ENCODE measurements around the gene ATG7. TPM values are rescaled to one million over a fixed set of nuclear protein-coding genes. Genes with fewer than 3 reads are reported as not detected.
"Not testable (repeated sequence)": the region's sequence is repeated elsewhere in the genome, so short reads cannot be mapped to it uniquely, and the experiment has no call there.

ATG7 gene
- total RNA-seq, 2 donors from 2014 or later: 34.0 to 36.9 TPM

DNA sequence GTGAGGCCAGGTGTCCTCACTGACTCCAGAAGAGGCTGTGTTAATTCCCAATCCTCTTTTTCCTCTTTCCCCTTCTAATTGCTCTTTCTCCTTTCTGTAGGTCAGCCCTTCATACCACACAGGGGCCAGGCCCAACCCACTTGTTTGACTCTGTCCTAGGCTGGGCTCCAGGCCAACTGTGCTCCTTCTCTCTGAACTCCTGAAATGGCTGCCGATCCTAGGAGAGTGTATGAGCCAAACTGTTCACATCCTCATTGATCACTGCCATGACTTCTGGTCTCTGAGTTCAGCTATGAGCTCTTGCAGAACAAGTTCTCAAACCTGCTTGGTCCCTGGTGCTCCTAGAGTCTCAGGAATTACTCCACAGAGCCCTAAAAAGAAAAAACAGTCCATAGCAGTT, 226.4 kb downstream of the ATG7 start:
- Mint-ChIP-seq H3K4me3 (peak overlapping the region; percentile 2), H3K27me3 (no peaks in the 10 kb centered on the region), H3K4me1 (no peaks in the 10 kb centered on the region), H3K27ac (no peak overlapping the region), H3K36me3 (ENCODE audit: low read depth) (no peaks in the 10 kb centered on the region)
- no peak for ATAC-seq
- H3K9me3 ChIP-seq (ENCODE audit: control insufficient read depth, low read length, poor library complexity, severe bottlenecking): no peaks in the 10 kb centered on the region
- DNase-seq: no peak

DNA sequence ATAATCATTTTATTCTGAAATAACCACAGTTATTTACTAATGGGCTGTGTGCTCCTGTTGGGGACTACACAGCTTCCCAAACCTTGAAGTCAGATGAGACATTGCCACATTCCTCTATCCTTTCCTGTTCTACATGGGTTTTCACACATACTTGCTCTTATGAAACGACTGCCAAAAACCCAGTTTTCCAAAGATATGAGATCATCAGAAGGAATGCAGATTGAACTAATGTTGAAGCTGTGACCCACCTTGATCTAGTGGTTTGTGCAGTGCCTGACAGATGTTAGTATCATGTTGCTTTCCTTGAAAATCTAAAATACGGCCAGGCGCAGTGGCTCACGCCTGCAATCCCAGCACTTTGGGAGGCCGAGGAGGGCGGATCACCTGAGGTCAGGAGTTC, 226.9 kb downstream of the ATG7 start:
- no peak overlapping the region for H3K4me3 Mint-ChIP-seq
- no peaks in the 10 kb centered on the region for H3K36me3 Mint-ChIP-seq (ENCODE audit: low read depth)
- ATAC-seq (no peak), DNase-seq (no peak)
- no peak overlapping the region for H3K27ac Mint-ChIP-seq
- no peaks in the 10 kb centered on the region for H3K27me3 Mint-ChIP-seq
- no peaks in the 10 kb centered on the region for H3K9me3 ChIP-seq (ENCODE audit: control insufficient read depth, low read length, poor library complexity, severe bottlenecking)
- H3K4me1 Mint-ChIP-seq: peaks cover 2% of the 10 kb centered on the region

DNA sequence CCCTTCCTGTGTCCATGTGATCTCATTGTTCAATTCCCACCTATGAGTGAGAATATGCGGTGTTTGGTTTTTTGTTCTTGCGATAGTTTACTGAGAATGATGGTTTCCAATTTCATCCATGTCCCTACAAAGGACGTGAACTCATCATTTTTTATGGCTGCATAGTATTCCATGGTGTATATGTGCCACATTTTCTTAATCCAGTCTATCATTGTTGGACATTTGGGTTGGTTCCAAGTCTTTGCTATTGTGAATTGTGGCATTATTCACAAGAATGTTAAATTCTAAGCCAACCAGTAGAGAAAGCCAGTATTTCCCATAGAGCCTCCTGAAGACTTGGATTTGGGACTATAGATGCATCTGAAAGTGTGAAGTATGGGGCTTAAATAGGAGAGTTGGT, 230.2 kb downstream of the ATG7 start:
- ATAC-seq; H3K4me1 Mint-ChIP-seq; H3K27me3 Mint-ChIP-seq; DNase-seq; H3K4me3 Mint-ChIP-seq; H3K36me3 Mint-ChIP-seq (ENCODE audit: low read depth); H3K27ac Mint-ChIP-seq; H3K9me3 ChIP-seq (ENCODE audit: control insufficient read depth, low read length, poor library complexity, severe bottlenecking): not testable (repeated sequence)

DNA sequence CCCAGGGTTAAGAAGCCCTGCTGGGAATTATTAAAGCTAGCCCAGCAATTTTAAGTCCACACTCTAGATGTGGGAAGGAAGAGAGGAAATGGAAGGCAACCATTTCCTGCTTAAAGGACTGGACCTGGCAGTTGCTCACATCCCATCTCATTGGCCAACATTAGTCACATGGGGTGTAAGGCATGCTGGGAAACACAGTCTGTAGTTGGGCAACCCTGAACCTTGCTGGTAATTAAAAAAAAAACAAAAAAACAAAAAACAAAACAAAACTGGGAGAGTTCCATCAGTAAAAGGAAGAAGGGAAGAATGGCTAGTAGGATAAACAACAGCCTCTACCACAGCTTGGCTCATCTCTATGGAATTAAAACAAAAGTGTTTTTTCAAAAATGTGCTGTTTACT, 235.5 kb downstream of the ATG7 start:
- Mint-ChIP-seq H3K4me3 (no peak overlapping the region), H3K27me3 (no peaks in the 10 kb centered on the region), H3K36me3 (ENCODE audit: low read depth) (peaks cover 3% of the 10 kb centered on the region)

DNA sequence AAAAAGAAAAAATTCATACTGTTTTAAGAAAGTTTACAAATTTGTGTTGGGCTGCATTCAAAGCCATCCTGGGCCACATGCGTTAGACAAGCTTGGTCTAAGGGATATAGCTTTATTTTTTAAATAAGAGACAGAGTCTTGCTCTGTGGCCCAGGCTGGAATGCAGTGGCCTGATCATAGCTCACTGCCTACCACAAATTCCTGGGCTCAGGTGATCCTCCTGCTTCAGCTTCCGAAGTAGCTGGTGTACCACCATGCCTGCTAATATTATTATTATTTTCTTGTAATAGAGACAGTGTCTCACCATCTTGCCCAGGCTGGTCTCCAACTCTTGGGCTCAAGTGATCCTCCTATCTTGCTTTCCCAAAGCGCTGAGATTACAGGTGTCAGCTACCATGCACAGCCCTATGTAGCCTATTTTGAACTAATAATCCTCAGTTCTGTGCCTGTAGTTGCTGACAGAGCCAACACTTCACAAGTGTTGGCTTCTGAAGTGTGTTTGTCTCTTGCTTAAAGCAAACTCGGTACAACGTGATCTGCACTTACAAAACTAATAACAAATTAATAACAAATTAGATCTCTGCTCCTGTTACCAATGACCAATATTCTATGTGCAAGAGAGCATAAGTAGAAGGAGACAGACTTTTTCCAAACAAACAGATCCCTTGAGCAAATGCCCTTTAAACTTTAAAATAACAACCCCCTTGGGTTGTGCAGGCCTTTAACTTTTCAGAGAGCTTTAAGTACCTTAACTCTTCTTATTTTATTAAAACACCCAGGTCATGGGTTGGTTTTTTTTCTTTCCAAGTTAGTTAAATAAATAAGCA, 236.4 kb downstream of the ATG7 start:
- Mint-ChIP-seq H3K36me3 (ENCODE audit: low read depth) (peaks cover 3% of the 10 kb centered on the region), H3K27ac (peak overlapping the region; percentile 19), H3K4me3 (no peak overlapping the region), H3K4me1 (peaks cover 2% of the 10 kb centered on the region), H3K27me3 (no peaks in the 10 kb centered on the region)
- DNase-seq (no peak), ATAC-seq (no peak)
- no peaks in the 10 kb centered on the region for H3K9me3 ChIP-seq (ENCODE audit: control insufficient read depth, low read length, poor library complexity, severe bottlenecking)

More for the DNA sequence above, 235.5 kb downstream of the ATG7 start:
- DNase-seq (no peak), ATAC-seq (no peak)
- H3K27ac Mint-ChIP-seq: no peak overlapping the region
- H3K9me3 ChIP-seq (ENCODE audit: control insufficient read depth, low read length, poor library complexity, severe bottlenecking): no peaks in the 10 kb centered on the region
- H3K4me1 Mint-ChIP-seq: peaks cover 2% of the 10 kb centered on the region

DNA sequence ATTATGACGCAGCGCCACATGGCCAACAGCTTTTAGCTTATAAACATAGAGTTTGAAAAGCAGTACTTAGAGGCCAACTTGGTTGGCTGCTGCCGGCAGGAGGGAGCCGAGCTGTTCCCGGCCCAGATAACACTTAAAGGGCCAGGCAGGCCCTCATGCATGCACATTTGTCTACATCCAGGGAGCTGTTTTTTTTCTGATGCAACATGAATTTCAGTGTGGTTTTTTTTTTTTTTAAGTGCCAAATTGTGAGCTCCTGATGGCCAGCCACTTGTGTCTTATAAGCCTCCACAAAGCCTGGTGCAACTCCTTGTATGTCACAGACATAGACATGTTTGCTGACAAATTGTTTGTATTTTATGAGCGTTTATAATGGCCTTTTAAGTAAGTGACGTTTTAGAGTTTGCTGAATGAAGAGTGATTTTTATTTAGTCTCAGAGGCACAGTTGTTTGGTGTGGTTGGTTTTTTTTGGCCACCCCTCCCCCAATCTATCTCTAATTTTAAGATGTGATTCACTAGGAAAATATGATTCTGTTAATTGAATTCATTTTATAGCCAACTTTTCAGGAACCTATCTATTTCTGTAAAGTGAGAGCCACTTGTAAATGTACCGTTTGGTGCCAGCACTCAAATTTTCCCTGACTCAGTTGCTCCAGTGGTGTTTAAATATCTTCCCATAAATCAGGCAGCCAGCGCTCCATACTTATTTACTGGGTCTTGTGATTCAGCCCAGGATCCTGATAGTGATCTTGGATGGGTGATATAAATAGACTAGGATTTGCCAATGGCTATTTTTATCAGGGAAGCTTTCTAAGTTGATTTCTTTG, 237.2 kb downstream of the ATG7 start:
- Mint-ChIP-seq H3K4me1 (peaks cover 4% of the 10 kb centered on the region), H3K36me3 (ENCODE audit: low read depth) (peaks cover 3% of the 10 kb centered on the region), H3K4me3 (no peak overlapping the region), H3K27ac (peak overlapping the region; percentile 19), H3K27me3 (no peaks in the 10 kb centered on the region)
- no peaks in the 10 kb centered on the region for H3K9me3 ChIP-seq (ENCODE audit: control insufficient read depth, low read length, poor library complexity, severe bottlenecking)
- ATAC-seq (no peak), DNase-seq (no peak)

DNA sequence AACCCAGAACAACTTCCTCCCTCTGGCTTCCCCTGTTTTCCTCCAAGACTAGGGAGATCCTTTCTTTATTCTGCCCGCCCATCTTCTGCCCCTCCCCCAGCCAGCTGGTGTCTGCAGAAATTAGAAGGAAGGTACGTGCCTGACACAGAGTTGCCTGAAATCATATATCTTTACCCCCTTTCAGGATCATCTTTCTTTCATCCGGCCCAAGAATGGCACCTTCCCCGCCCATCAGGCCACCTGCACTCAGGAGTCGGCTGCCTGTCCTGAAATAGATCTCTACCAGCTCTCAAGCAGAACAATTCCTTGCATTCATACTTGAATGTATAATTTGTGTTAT, 237.8 kb downstream of the ATG7 start:
- Mint-ChIP-seq H3K4me3 (no peak overlapping the region), H3K27me3 (no peaks in the 10 kb centered on the region), H3K27ac (no peak overlapping the region), H3K36me3 (ENCODE audit: low read depth) (peaks cover 3% of the 10 kb centered on the region), H3K4me1 (peaks cover 5% of the 10 kb centered on the region)
- no peak for DNase-seq
- no peaks in the 10 kb centered on the region for H3K9me3 ChIP-seq (ENCODE audit: control insufficient read depth, low read length, poor library complexity, severe bottlenecking)
- ATAC-seq: no peak

DNA sequence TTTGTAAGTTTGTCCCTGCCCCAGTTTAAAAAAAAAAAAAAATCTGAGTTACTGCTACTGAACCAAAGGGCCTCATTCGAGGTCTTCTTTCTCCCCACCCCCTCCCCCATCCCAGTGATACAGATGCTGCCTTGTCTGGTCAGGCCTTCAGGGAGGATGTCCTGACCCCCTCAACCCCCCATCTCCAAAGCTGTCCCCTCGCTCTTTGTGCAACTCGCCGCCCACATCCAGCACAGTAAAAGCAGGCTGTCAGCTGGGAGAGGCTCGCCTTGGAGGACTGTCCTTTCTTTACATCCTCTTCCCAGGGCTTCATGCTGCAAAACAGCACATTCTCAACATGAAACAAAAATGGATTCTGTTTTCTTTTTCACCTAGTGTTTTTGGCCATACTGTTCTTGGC, 238.2 kb downstream of the ATG7 start:
- DNase-seq (no peak), ATAC-seq (no peak)
- Mint-ChIP-seq H3K4me3 (no peak overlapping the region), H3K27ac (no peak overlapping the region), H3K27me3 (no peaks in the 10 kb centered on the region), H3K36me3 (ENCODE audit: low read depth) (peaks cover 3% of the 10 kb centered on the region), H3K4me1 (peaks cover 7% of the 10 kb centered on the region)
- H3K9me3 ChIP-seq (ENCODE audit: control insufficient read depth, low read length, poor library complexity, severe bottlenecking): no peaks in the 10 kb centered on the region

DNA sequence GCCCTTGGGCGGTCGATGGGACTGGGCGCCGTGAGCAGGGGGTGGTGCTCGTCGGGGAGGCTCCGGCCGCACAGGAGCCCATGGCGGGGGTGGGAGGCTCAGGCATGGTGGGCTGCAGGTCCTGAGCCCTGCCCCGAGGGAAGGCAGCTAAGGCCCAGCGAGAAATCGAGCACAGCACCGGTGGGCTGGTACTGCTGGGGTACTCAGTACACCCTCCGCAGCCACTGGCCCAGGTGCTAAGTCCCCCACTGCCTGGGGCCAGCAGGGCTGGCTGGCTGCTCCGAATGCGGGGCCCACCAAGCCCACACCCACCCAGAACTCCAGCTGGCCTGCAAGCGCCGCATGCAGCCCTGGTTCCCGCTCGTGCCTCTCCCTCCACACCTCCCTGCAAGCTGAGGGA, 239.4 kb downstream of the ATG7 start:
- H3K4me1 Mint-ChIP-seq, H3K27me3 Mint-ChIP-seq: not testable (repeated sequence)

DNA sequence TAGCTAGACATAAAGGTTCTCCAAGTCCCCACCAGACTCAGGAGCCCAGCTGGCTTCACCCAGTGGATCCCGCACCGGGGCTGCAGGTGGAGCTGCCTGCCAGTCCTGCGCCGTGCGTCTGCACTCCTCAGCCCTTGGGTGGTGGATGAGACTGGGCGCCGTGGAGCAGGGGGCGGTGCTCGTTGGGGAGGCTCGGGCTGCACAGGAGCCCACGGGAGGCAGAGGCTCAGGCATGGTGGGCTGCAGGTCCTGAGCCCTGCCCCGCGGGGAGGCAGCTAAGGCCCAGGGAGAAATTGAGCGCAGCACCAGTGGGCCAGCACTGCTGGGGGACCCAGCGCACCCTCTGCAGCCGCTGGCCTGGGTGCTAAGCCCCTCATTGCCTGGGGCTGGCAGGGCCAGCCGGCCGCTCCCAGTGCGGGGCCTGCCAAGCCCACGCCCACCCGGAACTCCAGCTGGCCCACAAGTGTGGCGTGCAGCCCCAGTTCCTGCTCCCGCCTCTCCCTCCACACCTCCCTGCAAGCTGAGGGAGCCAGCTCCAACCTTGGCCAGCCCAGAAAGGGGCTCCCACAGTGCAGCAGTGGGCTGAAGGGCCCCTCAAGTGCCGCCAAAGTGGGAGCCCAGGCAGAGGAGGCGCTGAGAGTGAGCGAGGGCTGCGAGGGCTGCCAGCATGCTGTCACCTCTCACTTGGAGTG, 241.1 kb downstream of the ATG7 start:
- ATAC-seq; H3K9me3 ChIP-seq (ENCODE audit: control insufficient read depth, low read length, poor library complexity, severe bottlenecking); H3K27me3 Mint-ChIP-seq; H3K27ac Mint-ChIP-seq; H3K4me3 Mint-ChIP-seq; H3K36me3 Mint-ChIP-seq (ENCODE audit: low read depth); DNase-seq: not testable (repeated sequence)
- H3K4me1 Mint-ChIP-seq: peaks cover 13% of the 10 kb centered on the region

More for the DNA sequence above, 239.4 kb downstream of the ATG7 start:
- not testable (repeated sequence) for H3K36me3 Mint-ChIP-seq (ENCODE audit: low read depth); DNase-seq; H3K9me3 ChIP-seq (ENCODE audit: control insufficient read depth, low read length, poor library complexity, severe bottlenecking); ATAC-seq; H3K4me3 Mint-ChIP-seq; H3K27ac Mint-ChIP-seq

DNA sequence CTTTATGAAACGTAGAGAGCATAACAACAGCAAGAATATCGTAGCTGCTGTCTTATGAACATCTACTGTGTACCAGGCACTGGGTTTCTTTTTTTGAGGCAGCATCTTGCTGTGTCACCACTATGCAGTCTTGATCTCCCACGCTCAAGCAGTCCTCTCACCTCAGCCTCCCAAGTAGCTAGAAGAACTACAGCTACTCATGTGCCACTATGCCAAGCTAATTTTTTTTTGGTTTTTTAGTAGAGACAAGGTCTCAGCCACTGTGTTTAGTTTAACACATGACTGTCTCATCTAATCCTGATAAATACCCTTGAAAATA, 241.6 kb downstream of the ATG7 start:
- no peaks in the 10 kb centered on the region for H3K27me3 Mint-ChIP-seq
- no peak overlapping the region for H3K27ac Mint-ChIP-seq
- H3K4me1 Mint-ChIP-seq: peaks cover 13% of the 10 kb centered on the region
- ATAC-seq (no peak), DNase-seq (no peak)
- H3K36me3 Mint-ChIP-seq (ENCODE audit: low read depth): peaks cover 3% of the 10 kb centered on the region
- H3K4me3 Mint-ChIP-seq: no peak overlapping the region
- no peaks in the 10 kb centered on the region for H3K9me3 ChIP-seq (ENCODE audit: control insufficient read depth, low read length, poor library complexity, severe bottlenecking)

DNA sequence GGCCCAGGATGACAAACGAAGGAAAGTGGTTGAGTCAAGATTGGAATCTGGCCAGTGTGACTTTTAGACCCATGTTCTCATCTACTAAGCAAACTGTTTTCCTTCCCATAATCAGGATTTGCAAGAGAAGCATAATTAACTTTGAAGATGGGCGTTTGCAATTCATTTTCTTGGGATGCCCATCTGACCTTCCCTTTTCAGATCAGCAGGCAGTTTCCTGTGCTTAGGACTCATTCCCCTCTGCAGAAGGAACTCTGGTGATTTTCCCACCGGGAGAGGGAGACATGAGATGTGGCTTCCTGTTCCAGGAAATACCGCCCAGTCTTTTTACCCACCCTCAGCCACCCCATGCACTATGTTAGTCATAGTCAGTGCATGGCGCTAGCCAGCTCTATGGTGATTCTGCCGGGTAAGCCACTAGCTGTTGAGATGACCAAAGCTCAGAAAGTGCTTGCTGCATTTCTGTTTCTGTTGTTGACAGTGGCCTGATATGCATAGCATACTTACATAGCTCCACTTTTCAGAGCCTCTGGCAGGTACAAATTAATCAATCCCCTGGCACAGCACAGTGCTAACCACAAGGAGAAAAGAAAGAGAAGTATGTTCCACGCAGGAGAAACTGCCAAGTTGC, 242.1 kb downstream of the ATG7 start:
- peaks cover 13% of the 10 kb centered on the region for H3K4me1 Mint-ChIP-seq

DNA sequence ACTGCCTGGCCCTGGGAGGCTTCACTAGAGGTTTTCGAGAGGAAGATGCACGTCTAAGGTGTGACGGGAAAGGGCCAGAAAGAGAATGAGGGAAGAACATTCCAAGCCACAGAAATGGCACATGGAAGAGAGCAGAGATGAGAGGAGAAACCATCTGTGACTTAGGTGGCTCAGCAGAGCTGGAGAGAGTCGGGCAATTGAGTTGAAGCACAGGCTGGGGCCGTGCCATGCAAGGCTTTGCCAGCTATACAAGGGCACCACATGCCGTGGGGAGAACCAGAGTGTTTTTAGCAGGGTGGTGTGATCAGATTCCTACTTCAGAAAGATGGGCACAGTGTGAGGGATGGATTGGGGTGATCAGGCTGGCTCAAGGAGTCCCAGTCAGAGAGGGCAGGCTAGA, 245.4 kb downstream of the ATG7 start:
- ATAC-seq: no peak
- peak overlapping the region; percentile 79 for H3K27ac Mint-ChIP-seq

More for the DNA sequence above, 242.1 kb downstream of the ATG7 start:
- ATAC-seq (no peak), DNase-seq (no peak)
- no peak overlapping the region for H3K27ac Mint-ChIP-seq
- no peaks in the 10 kb centered on the region for H3K27me3 Mint-ChIP-seq
- no peaks in the 10 kb centered on the region for H3K9me3 ChIP-seq (ENCODE audit: control insufficient read depth, low read length, poor library complexity, severe bottlenecking)
- no peak overlapping the region for H3K4me3 Mint-ChIP-seq
- peaks cover 3% of the 10 kb centered on the region for H3K36me3 Mint-ChIP-seq (ENCODE audit: low read depth)

More for the DNA sequence above, 245.4 kb downstream of the ATG7 start:
- Mint-ChIP-seq H3K36me3 (ENCODE audit: low read depth) (peaks cover 2% of the 10 kb centered on the region), H3K4me1 (peaks cover 13% of the 10 kb centered on the region), H3K27me3 (no peaks in the 10 kb centered on the region), H3K4me3 (no peak overlapping the region)
- no peaks in the 10 kb centered on the region for H3K9me3 ChIP-seq (ENCODE audit: control insufficient read depth, low read length, poor library complexity, severe bottlenecking)
- DNase-seq: no peak
